HepG2 (cell line): ENCODE results near the gene PDK1. TPM values are rescaled to one million over a fixed set of nuclear protein-coding genes. Genes with fewer than 3 reads are reported as not detected.

Experiments
- ATAC-seq: fragments of 200-7000 bp; cut with Tn5 transposase; 3 replicates; pipeline ENCODE4 v1.9.1; 2020; ENCODE audit warnings: mild to moderate bottlenecking, moderate library complexity
- BruUV-seq: library from RNA; stranded (reverse); fragments of 400-500 nt; replicated peaks from 2 replicates; lab custom pipeline; 2021; lab: Mats Ljungman, UMichigan
- CTCF ChIA-PET: fragments of 300-600 bp; formaldehyde crosslinking; extraction: SDS; loops from one replicate; lab custom pipeline; 2021; ENCODE audit warnings: low total read pairs, inconsistent platforms, low intra/inter-chr PET ratio; lab: Yijun Ruan, JAX
- POLR2A ChIA-PET: fragments of 350-600 bp; sonication (Branson Sonifier 250); formaldehyde crosslinking; loops from one replicate; lab custom pipeline; 2020; ENCODE audit warnings: antibody characterized with exemption, inconsistent platforms; lab: Yijun Ruan, JAX
- DNase-seq: peaks from one replicate; pipeline ENCODE4 v3.0.0-alpha.2; 2015; ENCODE audit warnings: low spot score
- FAIRE-seq: peaks from 3 replicates; lab custom pipeline; 2011; peaks lifted over from hg19 to GRCh38; lab: Jason Lieb, UNC
- H2AFZ ChIP-seq: one replicate; pipeline ENCODE4 v1.6.1; 2011; ENCODE audit warnings: low read length, inconsistent platforms
- H3K27ac ChIP-seq: fragments of 300-600 bp; 3 replicates; pipeline ENCODE4 v1.8.0; 2011; ENCODE audit warnings: mixed run types, mild to moderate bottlenecking, mixed read lengths, low read length, inconsistent platforms; ENCODE audit not compliant: insufficient read depth; ENCODE audit errors: extremely low read length
- H3K27me3 ChIP-seq, 2 experiments: fragments of 200-600 bp in 1 of 2; 2 replicates in 1 of 2; 3 replicates in 1 of 2; pipeline versions ENCODE4 v1.6.0 to v1.8.0; 2011; ENCODE audit warnings: low read length in 2 of 2, mild to moderate bottlenecking in 2 of 2, moderate library complexity in 2 of 2, inconsistent platforms in 1 of 2; ENCODE audit not compliant: insufficient read depth in 2 of 2, control insufficient read depth in 1 of 2
- H3K36me3 ChIP-seq, 2 experiments: fragments of 200-600 bp in 1 of 2; replicated peaks in 1 of 2; 2 replicates in 1 of 2; 3 replicates in 1 of 2; pipeline versions ENCODE4 v1.5.1 to v1.8.0; 2011; ENCODE audit warnings: low read length in 2 of 2, inconsistent platforms in 1 of 2; ENCODE audit not compliant: insufficient read depth in 2 of 2, control insufficient read depth in 1 of 2
- H3K4me1 ChIP-seq: 2 replicates; pipeline ENCODE4 v1.5.1; 2012; ENCODE audit warnings: low read length, inconsistent platforms; ENCODE audit not compliant: insufficient read depth
- H3K4me2 ChIP-seq: 2 replicates; pipeline ENCODE4 v1.6.0; 2011; ENCODE audit warnings: low read depth, low read length, inconsistent platforms
- H3K4me3 ChIP-seq, 3 experiments: fragments of 200-600 bp in 1 of 3; sonication (generic), shearing (Covaris generic) in 1 of 3; replicated peaks in 1 of 3; 2 replicates each; pipeline ENCODE4 v1.5.1; 2011 to 2016; ENCODE audit warnings: low read length in 3 of 3, inconsistent platforms in 2 of 3, low read depth in 2 of 3, mild to moderate bottlenecking in 2 of 3, control low read depth in 1 of 3, mixed read lengths in 1 of 3; ENCODE audit not compliant: insufficient read depth in 1 of 3
- H3K79me2 ChIP-seq: one replicate; pipeline ENCODE4 v1.6.1; 2011; ENCODE audit warnings: low read length, inconsistent platforms; ENCODE audit not compliant: insufficient read depth
- H3K9ac ChIP-seq: 2 replicates; pipeline ENCODE4 v1.6.0; 2011; ENCODE audit warnings: mild to moderate bottlenecking, low read depth, low read length, inconsistent platforms; ENCODE audit not compliant: insufficient read depth
- H3K9me3 ChIP-seq: 2 replicates; pipeline ENCODE4 v1.5.1; 2012; ENCODE audit warnings: mild to moderate bottlenecking, low read length
- H4K20me1 ChIP-seq: 2 replicates; pipeline ENCODE4 v1.6.0; 2011; ENCODE audit warnings: inconsistent platforms, mild to moderate bottlenecking, low read length, moderate library complexity; ENCODE audit not compliant: insufficient read depth
- BRD4 ChIP-seq: sonication (generic); formaldehyde crosslinking; IDR thresholded peaks from 2 replicates; pipeline ENCODE4 v1.4.0; 2020; ENCODE audit warnings: missing genetic modification reagents
- CBX1 ChIP-seq: IDR thresholded peaks from one replicate; pipeline ENCODE4 v1.6.1; 2016; ENCODE audit warnings: antibody characterized with exemption, low read depth
- CHCHD3 ChIP-seq: sonication (generic); formaldehyde crosslinking; IDR thresholded peaks from 2 replicates; pipeline ENCODE4 v1.8.0; 2022; ENCODE audit warnings: mild to moderate bottlenecking, missing genetic modification reagents, moderate library complexity
- FOXC1 ChIP-seq: sonication (generic); formaldehyde crosslinking; IDR thresholded peaks from 2 replicates; pipeline ENCODE4 v1.8.0; 2022; ENCODE audit warnings: mild to moderate bottlenecking, missing genetic modification reagents, borderline replicate concordance
- GZF1 ChIP-seq: sonication (generic); formaldehyde crosslinking; IDR thresholded peaks from 2 replicates; pipeline ENCODE4 v1.5.1; 2020; ENCODE audit warnings: mild to moderate bottlenecking, missing genetic modification reagents
- KDM5A ChIP-seq: fragments of 200-600 bp; sonication (generic); IDR thresholded peaks from 2 replicates; pipeline ENCODE4 v1.7.0; 2018; ENCODE audit warnings: antibody characterized with exemption, mild to moderate bottlenecking, low read length, borderline replicate concordance
- NCOR1 ChIP-seq: fragments of 200-600 bp; sonication (generic); IDR thresholded peaks from 2 replicates; pipeline ENCODE4 v1.7.0; 2017; ENCODE audit warnings: antibody characterized with exemption, low read length, borderline replicate concordance
- RBFOX2 ChIP-seq: fragments of 200-400 bp; formaldehyde crosslinking; IDR thresholded peaks from 2 replicates; pipeline ENCODE4 v1.6.1; 2017; ENCODE audit warnings: low read depth, mild to moderate bottlenecking, low read length
- TCF12 ChIP-seq, 2 experiments: fragments of 450-650 bp in 1 of 2; sonication (generic) in 1 of 2; formaldehyde crosslinking in 1 of 2; IDR thresholded peaks; 2 replicates each; pipeline versions ENCODE4 v1.6.1 to v1.8.0; 2017 to 2022; ENCODE audit warnings: antibody characterized with exemption in 1 of 2, mild to moderate bottlenecking in 1 of 2, missing genetic modification reagents in 1 of 2, moderate library complexity in 1 of 2
- ZNF512B ChIP-seq: sonication (generic); formaldehyde crosslinking; IDR thresholded peaks from 2 replicates; pipeline ENCODE4 v1.5.1; 2020; ENCODE audit warnings: missing genetic modification reagents, mild to moderate bottlenecking, borderline replicate concordance
- ZNF737 ChIP-seq: sonication (generic); formaldehyde crosslinking; IDR thresholded peaks from 2 replicates; pipeline ENCODE4 v1.5.0; 2020; ENCODE audit warnings: missing genetic modification reagents, mild to moderate bottlenecking, borderline replicate concordance
- ZNF790 ChIP-seq: sonication (generic); formaldehyde crosslinking; IDR thresholded peaks from 2 replicates; pipeline ENCODE4 v1.8.0; 2022; ENCODE audit warnings: missing genetic modification reagents, mild to moderate bottlenecking, borderline replicate concordance
- WGBS: methylation state at CpG from one replicate; pipeline ENCODE4 v1.1.6; 2017; ENCODE audit warnings: low lambda C conversion rate; 5-methylcytosine and 5-hydroxymethylcytosine counted together
- in situ Hi-C: cut with HindIII; loops from 2 replicates; pipeline ENCODE4 v1.10.0; 2017; ENCODE audit warnings: low pct_unique_long_range_greater_than_20kb; ENCODE audit not compliant: extremely low pct_ligation_motif_present
- intact Hi-C: fragments of 100-400 bp; cut with micrococcal nuclease; formaldehyde crosslinking; loops from one replicate; pipeline ENCODE4 v1.10.0; 2022; ENCODE audit not compliant: unreplicated experiment
- polyA plus RNA-seq, 8 experiments: library from polyadenylated mRNA; depleted of rRNA in 3 of 8; stranded (reverse) in 7 of 8; unstranded in 1 of 8; fragments of >200 nt; fragmentation: Illumina TruSeq in 4 of 8; extraction: Trizol in 4 of 8; gene quantifications; 2 replicates each; pipeline versions ENCODE4 v1.2.1 to v1.2.3, GENCODE V29; 2011 to 2016; ENCODE audit warnings: low read depth in 4 of 8, missing spikeins in 1 of 8, mixed read lengths in 1 of 8; ENCODE audit not compliant: insufficient read depth in 1 of 8
- small RNA-seq, 3 experiments: library from RNA; depleted of rRNA; stranded (forward); fragments of <200 nt; gene quantifications; one replicate each; pipeline ENCODE3, GENCODE V24; 2012; ENCODE audit warnings: low read depth in 2 of 3, low replicate concordance in 1 of 3; ENCODE audit not compliant: insufficient read length in 3 of 3, insufficient read depth in 2 of 3
- total RNA-seq, 5 experiments: library from RNA; depleted of rRNA; stranded (reverse); fragments of >200 nt; fragmentation: Illumina TruSeq; extraction: Trizol; gene quantifications; 2 replicates each; pipeline ENCODE4 v1.2.3, GENCODE V29; 2016; ENCODE audit warnings: low read depth in 1 of 5

Gene PDK1
- total and polyA plus RNA-seq, 2 of the 13 experiments (the other 11 are each of a cell fraction or from before 2014, with no cell fraction given): 11.9 to 96.9 TPM

DNA sequence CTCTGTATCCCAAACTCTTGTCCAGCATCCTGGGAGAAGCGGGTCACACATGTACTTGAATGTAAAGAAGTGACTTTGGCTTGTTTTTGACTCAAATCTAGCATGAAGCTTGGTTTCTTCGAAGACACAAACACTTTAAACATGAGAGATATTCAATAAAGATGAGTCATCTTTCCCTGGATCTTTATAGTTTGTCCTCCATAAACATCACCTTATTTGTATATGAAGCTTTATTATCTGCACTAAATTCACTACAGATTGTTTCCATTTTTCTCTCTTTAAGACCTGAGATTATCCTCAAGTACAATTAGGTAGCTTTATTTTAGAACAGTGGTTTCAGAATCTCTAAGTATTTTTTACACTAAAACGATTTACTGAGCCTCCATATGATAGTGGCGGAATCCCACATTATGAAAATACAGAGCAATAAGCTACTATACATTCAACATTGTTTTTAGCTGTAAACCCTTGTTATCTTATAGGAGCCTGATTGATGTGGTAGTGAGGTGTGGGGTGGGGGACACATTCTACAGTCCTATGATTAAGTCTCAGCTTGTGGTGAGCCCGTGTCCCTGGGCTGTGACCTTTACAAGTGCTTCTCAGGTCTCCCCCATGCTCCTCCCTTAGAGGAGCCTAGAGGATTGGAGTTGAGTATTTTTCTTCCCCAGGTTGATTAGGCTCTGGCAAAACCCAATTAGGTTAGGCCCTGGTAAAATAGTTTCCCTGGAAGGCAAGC lies 100.1 kb downstream of the PDK1 start:
- no peak for TF ChIP-seq BRD4 (CRISPR knock-in tag)
- no peak for TF ChIP-seq CHCHD3 (CRISPR knock-in tag)
- TF ChIP-seq CBX1: no peak
- no peak for TF ChIP-seq ZNF737 (CRISPR knock-in tag)
- no peak for TF ChIP-seq GZF1
- TF ChIP-seq ZNF512B (CRISPR knock-in tag): no peak
- no peak for TF ChIP-seq TCF12 (IDR thresholded peaks at IDR 0.05)
- no peak for TF ChIP-seq TCF12 (CRISPR knock-in tag; IDR thresholded peaks at IDR 0.05)
- no peak for TF ChIP-seq NCOR1
- TF ChIP-seq KDM5A: no peak
- no peak for TF ChIP-seq RBFOX2
- no peak for TF ChIP-seq FOXC1 (CRISPR knock-in tag)
- no peak for TF ChIP-seq ZNF790 (CRISPR knock-in tag)
- no peaks in the 10 kb centered on the region for H3K36me3 ChIP-seq
- in situ Hi-C loops: no loop called here
- H3K9ac ChIP-seq: no peak overlapping the region
- no peak overlapping the region for H2AFZ ChIP-seq
- no peak overlapping the region for H3K27ac ChIP-seq
- no TSS peak for BruUV-seq
- no peaks in the 10 kb centered on the region for H4K20me1 ChIP-seq
- POLR2A ChIA-PET: interaction anchor here (1.1 to 1.6 kb wide), 2 partner anchors 13 to 17 kb away, joined by 3 to 5 read pairs; no protein-coding TSS in a partner anchor
- intact Hi-C loops: no loop called here
- no peak overlapping the region for H3K4me2 ChIP-seq
- no peak for FAIRE-seq
- DNase-seq: no peak
- ATAC-seq: no peak
- H3K79me2 ChIP-seq: no peaks in the 10 kb centered on the region
- H3K27me3 ChIP-seq: no peaks in the 10 kb centered on the region
- H3K4me1 ChIP-seq: no peaks in the 10 kb centered on the region
- 34% methylated on average over 5 of the region's 5 CpGs for WGBS
- CTCF ChIA-PET: no interaction called here
- no peak overlapping the region for H3K4me3 ChIP-seq
- H3K9me3 ChIP-seq: no peaks in the 10 kb centered on the region; the same call in 1 of the 2 replicates

Small RNA genes within 50 kb of the gene (small RNA-seq; reads per million reads assigned to genes)
- gene RF00019: 0 reads per million in 3 experiments

Other genes with a start within 250 kb of the PDK1 start
- gene ITGA6, start 128.5 kb upstream of the PDK1 start, total RNA-seq (2016; rRNA removed; fragmentation: Illumina TruSeq; extraction: Trizol): 49.6 and 92.5 TPM in 2 replicates
- 21.6 and 24.0 TPM in 2 replicates for gene ITGA6, start 128.5 kb upstream of the PDK1 start, polyA plus RNA-seq (2011; rRNA removed)
- 0.91 TPM in 2 replicates for gene RAPGEF4, start 179.8 kb downstream of the PDK1 start, total RNA-seq (2016; rRNA removed; fragmentation: Illumina TruSeq; extraction: Trizol)
- 0.78 and 0.93 TPM in 2 replicates for gene RAPGEF4, start 179.8 kb downstream of the PDK1 start, polyA plus RNA-seq (2011; rRNA removed)